NB4 (cell line): Measurements from ENCODE around the gene MSI2.

ENCODE experiments used
- DNase-seq: peaks from one replicate; pipeline ENCODE4 v3.0.0; 2010; ENCODE audit warnings: low read depth
- H3K4me3 ChIP-seq: one replicate; pipeline ENCODE4 v1.5.1; 2011; ENCODE audit warnings: mild to moderate bottlenecking, low read depth, low read length, moderate library complexity
- CTCF ChIP-seq: IDR thresholded peaks from one replicate; pipeline ENCODE4 v1.5.1; 2012; ENCODE audit warnings: low read depth, low read length
- MYC ChIP-seq: IDR thresholded peaks from 2 replicates; pipeline ENCODE4 v1.6.1; 2011; ENCODE audit warnings: low read depth, low read length
- POLR2A ChIP-seq: IDR thresholded peaks from 2 replicates; pipeline ENCODE4 v1.6.1; 2011; ENCODE audit warnings: mild to moderate bottlenecking; ENCODE audit not compliant: insufficient read length; ENCODE audit errors: extremely low read depth
- TF ChIP-seq, protein P1 (sequence below): IDR thresholded peaks from 2 replicates; pipeline ENCODE4 v1.6.1; 2011; ENCODE audit warnings: low read depth, low read length

MSI2 gene

DNA sequence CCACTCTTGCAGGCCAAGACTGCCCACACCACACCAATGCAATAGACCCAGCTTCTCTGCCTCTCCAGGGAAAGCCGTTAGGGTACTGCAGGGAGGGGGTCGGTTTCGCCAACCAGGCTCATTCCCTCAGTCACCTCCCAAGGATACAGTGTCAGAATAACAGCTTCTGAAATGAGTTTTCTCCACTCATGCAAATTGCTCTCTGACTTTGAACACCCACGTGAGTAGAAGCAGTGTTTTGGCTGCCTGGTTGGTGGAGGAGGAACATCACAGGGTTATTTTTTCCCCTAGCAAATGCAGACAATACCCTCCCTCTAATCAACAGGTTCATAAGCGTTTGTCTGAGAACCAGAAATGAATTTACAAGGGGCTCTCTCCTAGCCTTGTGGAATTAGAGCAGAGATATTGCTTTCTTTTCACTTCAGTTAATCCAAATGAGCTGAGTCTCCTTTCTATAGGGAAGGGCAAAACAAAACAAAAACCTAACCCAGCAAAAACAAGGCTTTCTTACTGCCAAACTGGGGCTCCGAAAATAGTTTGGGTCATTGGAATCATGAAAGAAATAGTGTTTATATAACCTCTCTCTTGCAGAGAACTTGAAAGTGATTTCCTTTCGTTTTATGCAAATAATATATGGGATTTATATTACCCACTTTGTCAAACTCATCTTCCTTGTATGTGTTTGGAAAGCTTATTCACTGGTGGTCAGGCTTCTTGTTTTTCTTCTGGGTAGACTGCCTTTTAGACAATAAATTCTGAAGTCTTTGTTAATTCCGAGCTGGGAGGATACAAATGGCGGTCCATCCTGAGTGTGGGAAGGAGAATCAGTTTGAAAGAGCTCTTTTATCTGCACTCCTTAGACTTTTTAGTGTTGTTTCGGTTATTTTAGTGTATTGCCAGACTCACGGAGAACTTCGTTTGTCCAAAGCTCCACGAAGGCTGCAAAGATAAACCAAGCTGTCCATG is 229.9 kb downstream of the MSI2 start:
- TF ChIP-seq MYC (no peak), POLR2A (no peak), CTCF (no peak)
- TF ChIP-seq, protein P1, sequence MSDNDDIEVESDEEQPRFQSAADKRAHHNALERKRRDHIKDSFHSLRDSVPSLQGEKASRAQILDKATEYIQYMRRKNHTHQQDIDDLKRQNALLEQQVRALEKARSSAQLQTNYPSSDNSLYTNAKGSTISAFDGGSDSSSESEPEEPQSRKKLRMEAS, result no peak
- H3K4me3 ChIP-seq, result no peak overlapping the region
- no peak for DNase-seq

DNA sequence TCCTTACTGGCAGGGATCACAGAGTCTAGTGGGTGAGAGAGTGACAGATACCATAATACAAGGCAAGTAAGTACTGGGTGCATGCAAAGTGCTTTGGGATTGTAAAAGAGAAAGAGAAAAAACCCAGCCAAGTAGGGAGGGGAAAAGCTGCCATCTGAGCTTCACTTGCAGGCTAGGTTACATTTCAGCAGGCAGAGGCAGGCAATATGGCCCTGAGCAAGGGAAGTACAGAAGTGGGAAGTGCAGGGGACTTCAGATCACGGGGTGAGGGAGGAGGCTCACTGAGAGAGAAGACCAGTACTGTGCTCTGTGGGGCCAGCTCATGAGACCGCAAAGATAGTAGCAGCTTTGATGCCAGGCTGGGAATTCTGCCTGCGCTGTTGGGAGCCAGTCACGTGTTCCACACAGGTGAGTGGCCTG is 230.6 kb downstream of the MSI2 start:
- no peak for TF ChIP-seq CTCF
- no peak for TF ChIP-seq MYC
- no peak for TF ChIP-seq POLR2A
- DNase-seq, result peak; percentile 46
- no peak overlapping the region for H3K4me3 ChIP-seq

- H3K4me3 ChIP-seq, result no peak overlapping the region
- no peak for TF ChIP-seq MYC
- TF ChIP-seq POLR2A, result no peak
- TF ChIP-seq, protein P1, result no peak
- no peak for TF ChIP-seq CTCF
- no peak for DNase-seq
Observed at GRCh38 chr17:57487573-57487972, 231.2 kb downstream of the MSI2 start.

DNA sequence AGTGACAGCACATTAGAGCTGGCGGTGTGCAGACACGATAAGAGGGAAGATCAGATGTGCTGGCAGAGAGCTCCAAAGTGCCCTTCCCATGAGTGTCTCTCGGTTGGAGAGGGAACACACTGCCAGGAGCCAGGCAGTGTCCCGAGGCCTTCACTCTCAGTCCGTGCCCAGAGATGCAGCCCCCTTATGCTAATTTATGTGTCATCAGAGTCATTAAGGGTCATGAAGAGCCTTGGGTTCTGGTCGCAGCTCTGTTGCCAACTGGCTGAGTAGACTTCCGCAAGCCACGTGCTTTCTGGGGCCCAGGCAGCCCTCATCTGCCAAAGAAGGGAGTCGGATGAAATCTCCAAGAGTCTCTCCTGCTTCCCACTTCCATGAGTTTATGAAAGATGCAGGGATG is 232.5 kb downstream of the MSI2 start:
- H3K4me3 ChIP-seq, result no peak overlapping the region
- no peak for DNase-seq
- TF ChIP-seq MYC, result no peak
- TF ChIP-seq, protein P1, result no peak
- no peak for TF ChIP-seq POLR2A
- TF ChIP-seq CTCF, result no peak

DNA sequence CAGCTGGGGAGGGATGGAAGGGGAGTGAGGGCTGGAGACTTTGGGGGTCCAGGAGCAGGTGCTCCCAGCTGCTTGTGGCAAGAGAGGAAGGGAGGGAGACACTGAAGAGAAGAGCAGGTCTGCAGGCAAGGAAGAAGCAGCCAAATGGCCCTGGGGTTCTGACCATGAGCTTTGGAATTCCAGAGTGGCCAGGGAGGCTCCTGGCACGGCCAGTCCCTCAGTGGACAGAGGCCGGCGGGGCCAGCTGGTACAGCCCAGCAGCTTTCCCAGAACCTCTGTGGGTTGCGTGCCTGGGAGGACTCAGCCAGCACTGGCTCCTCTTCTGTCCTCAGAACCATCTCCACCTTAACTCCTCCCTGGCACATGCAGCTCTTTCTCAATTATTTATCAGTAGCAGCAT is 233.0 kb downstream of the MSI2 start:
- no peak for DNase-seq
- no peak for TF ChIP-seq MYC
- no peak for TF ChIP-seq CTCF
- no peak for TF ChIP-seq POLR2A
- TF ChIP-seq, protein P1, result no peak
- H3K4me3 ChIP-seq, result no peak overlapping the region
